ENCODE data around the gene LRRTM4.

LRRTM4 gene

DNA sequence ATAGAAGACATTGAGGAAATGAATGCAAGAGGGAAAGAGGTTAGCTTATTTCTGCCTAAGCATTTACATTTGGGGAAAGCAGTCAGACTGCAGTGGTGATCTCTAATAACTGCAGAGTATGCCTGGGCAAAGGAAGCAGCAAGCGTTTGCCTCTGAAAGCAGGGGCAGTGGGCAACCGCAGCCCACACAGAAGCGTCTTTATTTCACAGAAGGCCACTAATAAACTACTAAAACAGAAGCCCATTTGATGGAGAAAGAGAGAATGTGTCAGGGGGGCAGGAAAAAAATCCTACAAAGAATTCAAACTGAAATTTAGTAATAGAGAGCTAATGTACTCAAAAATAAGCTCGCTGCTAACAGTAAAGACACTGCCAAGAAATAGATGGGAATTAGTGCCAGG is 53.1 kb downstream of the LRRTM4 start:
- no peak for DNase-seq

DNA sequence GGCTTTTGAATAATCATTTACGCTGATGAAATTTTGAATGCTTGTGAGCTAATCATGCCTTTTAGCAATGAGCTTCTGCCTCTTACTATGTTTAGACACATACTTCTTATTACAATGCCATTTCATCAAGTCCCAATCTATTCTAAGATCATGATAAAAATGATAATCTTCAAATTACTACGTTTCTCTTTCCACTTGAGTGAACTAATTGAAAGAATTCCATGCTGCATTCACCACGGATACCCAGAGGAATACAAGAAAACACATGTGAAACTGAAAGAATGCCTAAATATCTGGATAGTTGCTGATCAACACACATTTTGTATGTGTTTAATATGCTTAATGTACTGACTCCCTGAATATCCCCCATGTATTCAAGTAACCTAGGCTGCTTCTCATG is 62.3 kb downstream of the LRRTM4 start:
- no peak for DNase-seq

DNA sequence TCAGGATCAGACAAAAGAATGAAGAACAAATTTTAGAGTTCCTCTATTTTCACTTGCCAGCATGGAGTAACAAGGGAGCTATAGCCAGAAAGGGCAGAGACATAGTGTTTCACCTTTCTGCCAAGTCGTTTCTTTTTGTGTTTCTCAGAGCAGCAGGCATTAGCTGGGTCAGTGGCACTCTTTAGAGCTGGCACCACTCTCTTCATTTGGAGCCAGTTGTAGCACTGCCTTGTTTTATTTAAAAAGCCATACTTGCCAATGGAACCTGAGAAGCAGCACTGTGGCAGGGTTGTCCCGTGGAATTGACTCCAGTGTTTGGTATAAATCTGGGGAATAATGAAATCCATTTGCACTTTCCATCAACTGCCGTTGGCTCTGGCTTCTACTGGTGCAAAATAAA is 64.0 kb downstream of the LRRTM4 start:
- no peak for DNase-seq

- no peak for DNase-seq
These were observed 64.5 kb downstream of the LRRTM4 start for GRCh38 chr2:77457665-77458064.

GRCh38 chr2:77443076-77443475 is 79.1 kb downstream of the LRRTM4 start:
- DNase-seq = no peak

GRCh38 chr2:77434880-77435279 is 87.3 kb downstream of the LRRTM4 start:
- no peak for DNase-seq

DNA sequence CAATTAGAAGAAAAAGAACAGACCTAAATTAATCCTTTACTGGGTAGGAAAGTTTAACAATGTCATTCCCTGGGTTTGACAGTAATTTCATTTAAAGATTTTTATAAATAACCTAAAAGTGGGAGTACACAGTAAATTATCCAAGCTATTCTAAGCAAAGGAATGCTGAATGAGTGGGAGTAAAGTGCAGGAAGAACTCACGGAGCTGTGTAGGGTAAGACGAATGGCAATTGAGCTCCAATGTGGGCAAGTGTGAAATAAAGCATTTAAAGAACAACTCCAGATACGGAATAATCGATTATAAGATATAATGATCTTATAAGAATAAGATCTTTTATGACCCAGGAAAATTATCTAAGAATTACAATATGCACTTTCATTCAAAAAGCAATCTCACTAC is 93.2 kb downstream of the LRRTM4 start:
- DNase-seq = no peak

DNA sequence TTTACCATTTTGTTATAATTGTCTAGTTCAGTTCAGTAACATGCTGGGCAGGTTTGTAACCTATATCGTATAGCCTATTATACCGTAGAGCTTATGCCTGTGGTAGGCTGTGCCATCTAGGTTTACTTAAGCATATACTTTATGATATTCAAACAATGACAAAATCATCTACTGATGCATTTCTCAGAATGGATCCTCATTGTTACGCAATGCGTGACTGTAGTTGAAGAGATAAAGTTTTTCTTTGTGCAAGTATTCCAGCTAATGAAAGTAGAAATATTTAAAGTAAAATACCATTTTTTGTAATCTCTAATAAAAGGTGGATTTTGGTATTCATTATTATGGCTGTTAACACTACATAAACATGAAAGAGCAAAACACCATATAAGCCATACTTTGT is 100.2 kb downstream of the LRRTM4 start:
- DNase-seq = no peak

DNA sequence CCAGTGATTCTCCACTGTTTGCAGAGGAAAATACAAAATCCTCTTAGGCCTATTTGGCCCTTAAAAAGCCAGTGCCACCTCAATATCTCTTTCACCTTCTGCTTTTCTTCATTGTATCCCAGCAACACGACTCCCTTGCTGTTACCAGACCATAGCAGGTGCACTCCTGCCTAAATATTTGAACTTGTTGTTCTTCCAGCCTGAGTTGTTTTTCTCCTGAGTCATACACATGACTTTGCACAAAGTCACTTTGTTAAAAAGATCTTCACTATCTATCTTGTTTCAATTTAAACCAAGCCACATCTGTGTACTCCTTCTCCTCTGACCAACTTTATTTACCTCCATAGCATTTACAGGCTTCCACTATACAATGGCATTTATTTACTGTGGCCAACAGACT is 103.6 kb downstream of the LRRTM4 start:
- no peak for DNase-seq

GRCh38 chr2:77404189-77404588 is 118.0 kb downstream of the LRRTM4 start:
- DNase-seq = no peak

GRCh38 chr2:77398970-77399600 is 123.1 kb downstream of the LRRTM4 start:
- DNase-seq = no peak

- peak; percentile 1 for DNase-seq
These were observed 124.4 kb downstream of the LRRTM4 start for GRCh38 chr2:77397763-77398162.

- no peak for DNase-seq
These were observed 127.2 kb downstream of the LRRTM4 start for GRCh38 chr2:77395011-77395410.

GRCh38 chr2:77391119-77391518 is 131.1 kb downstream of the LRRTM4 start:
- DNase-seq = no peak

GRCh38 chr2:77387324-77387723 is 134.9 kb downstream of the LRRTM4 start:
- DNase-seq = no peak

GRCh38 chr2:77372636-77373035 is 149.5 kb downstream of the LRRTM4 start:
- no peak for DNase-seq

DNA sequence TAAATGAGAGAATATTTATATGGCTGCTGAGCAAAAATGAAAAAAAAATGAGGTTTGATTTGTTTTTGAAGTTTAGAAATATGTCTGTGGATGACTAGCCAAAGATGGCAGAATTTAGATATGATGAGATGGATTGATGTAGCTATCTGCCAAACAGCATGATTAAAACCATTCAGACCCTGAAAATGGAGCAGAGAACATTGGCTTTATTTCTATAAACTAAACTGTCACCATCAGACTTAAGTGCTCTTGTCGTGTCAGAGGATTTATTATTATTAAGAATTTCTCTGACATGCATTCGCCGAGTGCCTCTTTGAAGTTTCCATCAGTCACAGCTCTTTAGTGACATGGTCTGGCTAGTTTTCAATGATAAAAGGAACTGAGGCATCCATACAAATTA is 151.7 kb downstream of the LRRTM4 start:
- DNase-seq = no peak

DNA sequence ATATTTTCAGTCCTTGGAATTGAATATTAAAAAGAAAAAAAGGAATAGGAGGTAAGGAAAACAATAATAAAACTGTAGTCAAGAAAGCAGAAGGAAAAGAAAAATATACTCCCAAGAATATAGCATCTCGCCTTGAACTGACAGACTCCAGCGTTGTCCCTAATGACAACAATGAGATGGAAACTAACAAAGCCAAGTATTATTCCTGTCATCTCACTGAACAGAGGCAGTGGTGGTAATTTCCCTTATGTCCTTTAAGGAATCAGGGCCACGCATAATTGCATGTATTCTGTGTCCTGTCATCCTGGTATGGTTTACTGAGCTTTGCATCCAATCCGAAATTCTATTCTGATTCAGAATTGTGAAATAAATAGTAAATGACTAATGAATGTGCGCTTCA is 158.9 kb downstream of the LRRTM4 start:
- no peak for DNase-seq

DNA sequence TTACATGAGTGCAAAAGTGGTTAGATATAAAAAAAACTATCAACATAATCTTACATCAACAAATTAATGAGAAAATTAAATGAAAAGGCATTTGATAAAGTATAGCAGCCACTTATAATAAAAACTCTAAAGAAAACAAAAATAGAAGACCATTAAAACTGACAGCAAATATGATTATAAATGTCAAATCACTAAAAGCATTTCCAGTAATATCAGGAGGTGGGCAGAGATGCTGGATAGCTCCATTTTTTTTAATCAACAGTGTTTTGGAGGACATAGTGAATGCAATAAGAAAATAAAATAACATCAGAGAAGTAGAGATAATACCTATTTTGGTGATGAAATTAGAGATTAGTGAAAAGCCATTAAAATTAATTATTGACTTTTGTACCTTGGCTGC is 173.4 kb downstream of the LRRTM4 start:
- DNase-seq = no peak

GRCh38 chr2:77336013-77336412 is 186.2 kb downstream of the LRRTM4 start:
- no peak for DNase-seq

DNA sequence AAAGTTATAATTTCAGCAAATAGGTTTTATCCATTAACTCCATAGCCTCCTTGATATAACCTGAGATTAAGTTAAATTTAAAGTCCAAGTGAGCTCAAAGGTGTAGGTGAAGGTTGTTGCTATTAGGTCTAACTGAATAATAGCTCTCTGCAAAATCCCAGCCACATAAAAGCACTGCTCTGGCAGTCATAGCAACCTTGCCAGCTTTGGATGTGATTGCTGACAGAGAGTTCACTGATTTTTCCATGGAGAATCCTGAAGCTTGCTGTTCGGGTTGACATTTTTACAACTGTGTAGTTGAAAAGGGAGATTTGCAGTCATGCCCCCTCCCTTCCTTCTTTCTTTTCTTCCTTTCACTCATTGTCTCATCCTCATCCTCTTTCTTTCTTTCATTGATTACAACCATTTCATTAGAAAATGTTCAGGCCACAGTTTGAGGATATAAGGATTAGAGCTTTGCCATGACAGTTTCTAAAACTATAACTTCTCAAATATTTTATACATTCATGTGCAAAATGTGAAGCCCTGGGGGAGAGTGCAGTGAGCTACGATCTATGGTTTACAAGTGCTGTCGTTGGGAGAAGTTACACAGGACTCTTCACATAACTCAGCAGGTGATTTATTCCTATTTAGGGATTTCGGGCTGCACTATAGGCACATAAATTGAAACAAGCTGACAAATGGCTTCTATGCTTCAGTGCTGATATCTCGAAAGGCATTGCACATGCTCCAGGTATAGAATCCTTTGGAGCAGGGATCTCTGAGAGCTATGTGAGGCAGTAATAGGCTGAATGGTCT is 193.8 kb downstream of the LRRTM4 start:
- DNase-seq = no peak

- no peak for DNase-seq
These were observed 196.8 kb downstream of the LRRTM4 start for GRCh38 chr2:77325395-77325794.

DNA sequence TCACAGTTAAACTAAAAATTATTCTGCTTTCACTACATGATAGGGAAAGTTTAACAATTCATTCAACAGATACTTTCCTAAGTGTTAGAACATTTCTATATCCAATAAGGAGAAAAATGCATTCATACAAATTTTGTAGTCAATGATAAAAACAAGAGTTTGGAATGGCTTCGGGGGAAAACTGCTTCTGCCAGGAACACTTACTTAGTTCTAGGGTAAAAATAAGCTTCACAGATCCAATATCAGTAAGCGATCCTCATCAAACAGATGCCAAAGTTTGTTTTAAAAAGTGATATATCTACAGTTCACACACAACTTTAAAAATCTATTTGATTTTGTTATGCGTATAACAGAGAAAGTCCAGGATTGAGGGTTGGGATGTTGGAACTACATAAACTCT is 199.7 kb downstream of the LRRTM4 start:
- no peak for DNase-seq

GRCh38 chr2:77314721-77315120 is 207.5 kb downstream of the LRRTM4 start:
- DNase-seq = no peak

DNA sequence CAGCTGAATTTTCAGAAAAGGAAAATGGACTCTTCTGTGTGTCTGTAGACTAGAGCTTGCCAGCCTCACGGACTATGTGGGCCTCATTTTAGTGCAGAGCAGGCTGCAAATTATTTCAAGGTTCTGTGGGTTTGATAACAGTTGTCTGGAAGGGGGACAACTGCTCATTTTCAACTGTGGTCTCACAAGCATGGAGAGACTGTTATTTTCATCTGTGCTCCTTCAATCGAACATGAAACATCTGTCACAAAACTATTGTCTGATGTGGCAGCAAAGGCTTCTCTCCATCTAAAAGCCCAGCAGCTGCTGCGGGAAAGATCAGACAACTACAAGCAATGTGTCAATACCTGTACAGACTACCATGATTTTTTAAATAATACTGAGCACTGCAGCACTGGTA is 211.8 kb downstream of the LRRTM4 start:
- DNase-seq = no peak
